HEK293 (cell line): ENCODE measurements around the gene VPS50.

ENCODE experiments used
- CTCF ChIA-PET: fragments of 350-600 bp; formaldehyde crosslinking; extraction: SDS; loops from one replicate; lab custom pipeline; 2021; ENCODE audit warnings: antibody characterized with exemption; lab: Yijun Ruan, JAX
- POLR2A ChIA-PET: fragments of 300-600 bp; formaldehyde crosslinking; extraction: SDS; loops from one replicate; lab custom pipeline; 2020; ENCODE audit warnings: antibody characterized with exemption, inconsistent platforms; lab: Yijun Ruan, JAX
- H3K27ac ChIP-seq: fragments of 200-500 bp; sonication (Bioruptor generic); 2 replicates; pipeline ENCODE4 v1.5.1; 2014; ENCODE audit warnings: low read depth, low read length, control low read depth, inconsistent platforms; ENCODE audit errors: extremely low read depth
- H3K36me3 ChIP-seq, 2 experiments: fragments of 200-500 bp in 1 of 2; sonication (Bioruptor generic) in 1 of 2; 1 replicate in 1 of 2; 2 replicates in 1 of 2; pipeline ENCODE4 v1.5.1; 2014 to 2017; ENCODE audit warnings: inconsistent platforms in 2 of 2, low read length in 2 of 2; ENCODE audit not compliant: control insufficient read depth in 2 of 2, insufficient read depth in 1 of 2
- H3K4me1 ChIP-seq: fragments of 200-500 bp; sonication (Bioruptor generic); 2 replicates; pipeline ENCODE4 v1.5.1; 2014; ENCODE audit warnings: mild to moderate bottlenecking, low read length, inconsistent platforms; ENCODE audit not compliant: control insufficient read depth, insufficient read depth
- H3K4me3 ChIP-seq: 2 replicates; pipeline ENCODE4 v1.5.1; 2011; ENCODE audit warnings: low read depth, mild to moderate bottlenecking, control low read depth, low read length, moderate library complexity
- H3K9me3 ChIP-seq: fragments of 200-500 bp; sonication (Bioruptor generic); 2 replicates; pipeline ENCODE4 v1.5.1; 2014; ENCODE audit warnings: low read depth, low read length, inconsistent platforms; ENCODE audit not compliant: control insufficient read depth, insufficient read depth
- FEZF1 ChIP-seq: fragments of 450-650 bp; formaldehyde crosslinking; IDR thresholded peaks from 2 replicates; pipeline ENCODE4 v1.5.1; 2016; ENCODE audit warnings: missing biosample characterization, missing genetic modification characterization
- GLIS1 ChIP-seq: fragments of 450-650 bp; formaldehyde crosslinking; IDR thresholded peaks from 2 replicates; pipeline ENCODE4 v1.5.1; 2016; ENCODE audit warnings: missing biosample characterization, missing genetic modification characterization
- HOXA7 ChIP-seq: sonication (generic); formaldehyde crosslinking; IDR thresholded peaks from 2 replicates; pipeline ENCODE4 v1.8.1; 2022; ENCODE audit warnings: missing genetic modification reagents, borderline replicate concordance
- MYNN ChIP-seq: fragments of 450-650 bp; formaldehyde crosslinking; IDR thresholded peaks from 2 replicates; pipeline ENCODE4 v1.5.1; 2016; ENCODE audit warnings: missing biosample characterization, missing genetic modification characterization, borderline replicate concordance
- OSR2 ChIP-seq: fragments of 450-650 bp; formaldehyde crosslinking; IDR thresholded peaks from 2 replicates; pipeline ENCODE4 v1.5.1; 2016; ENCODE audit warnings: missing biosample characterization, missing genetic modification characterization
- PRDM1 ChIP-seq: fragments of 450-650 bp; formaldehyde crosslinking; IDR thresholded peaks from 2 replicates; pipeline ENCODE4; 2016; ENCODE audit warnings: missing biosample characterization, missing genetic modification characterization
- PRDM10 ChIP-seq: fragments of 450-650 bp; formaldehyde crosslinking; IDR thresholded peaks from 2 replicates; pipeline ENCODE4 v1.5.1; 2016; ENCODE audit warnings: missing biosample characterization, missing genetic modification characterization
- SETDB1 ChIP-seq: IDR thresholded peaks from one replicate; pipeline ENCODE4 v1.6.1; 2017; ENCODE audit warnings: mild to moderate bottlenecking, low read length, moderate library complexity, mixed read lengths; ENCODE audit not compliant: insufficient read length
- YY1 ChIP-seq: fragments of 450-650 bp; formaldehyde crosslinking; IDR thresholded peaks from 2 replicates; pipeline ENCODE4 v1.5.1; 2018; ENCODE audit warnings: missing biosample characterization, missing genetic modification characterization
- ZBTB48 ChIP-seq: fragments of 450-650 bp; formaldehyde crosslinking; IDR thresholded peaks from 2 replicates; pipeline ENCODE4 v1.5.1; 2016; ENCODE audit warnings: missing biosample characterization, missing genetic modification characterization
- ZBTB7A ChIP-seq: fragments of 450-650 bp; formaldehyde crosslinking; IDR thresholded peaks from 2 replicates; pipeline ENCODE4 v1.5.1; 2016; ENCODE audit warnings: low read depth, missing biosample characterization, missing genetic modification characterization
- ZBTB8A ChIP-seq: fragments of 450-650 bp; formaldehyde crosslinking; IDR thresholded peaks from 2 replicates; pipeline ENCODE4 v1.5.1; 2016; ENCODE audit warnings: missing biosample characterization, missing genetic modification characterization
- ZIC2 ChIP-seq: fragments of 450-650 bp; formaldehyde crosslinking; IDR thresholded peaks from 2 replicates; pipeline ENCODE4 v1.5.1; 2016; ENCODE audit warnings: missing biosample characterization, missing genetic modification characterization
- ZNF174 ChIP-seq: fragments of 450-650 bp; formaldehyde crosslinking; IDR thresholded peaks from 2 replicates; pipeline ENCODE4 v1.5.0; 2017; ENCODE audit warnings: missing biosample characterization, mild to moderate bottlenecking, missing genetic modification characterization
- ZNF184 ChIP-seq: fragments of 450-650 bp; IDR thresholded peaks from 2 replicates; pipeline ENCODE4 v1.5.1; 2018; ENCODE audit warnings: missing biosample characterization, mild to moderate bottlenecking, missing genetic modification characterization
- ZNF350 ChIP-seq: fragments of 450-650 bp; formaldehyde crosslinking; IDR thresholded peaks from 2 replicates; pipeline ENCODE4 v1.5.0; 2017; ENCODE audit warnings: missing biosample characterization, mild to moderate bottlenecking, missing genetic modification characterization
- ZNF366 ChIP-seq: fragments of 450-650 bp; formaldehyde crosslinking; conservative IDR thresholded peaks from 2 replicates; pipeline ENCODE4 v1.5.1; 2016; ENCODE audit warnings: missing biosample characterization, missing genetic modification characterization
- ZNF416 ChIP-seq: fragments of 450-650 bp; formaldehyde crosslinking; IDR thresholded peaks from 2 replicates; pipeline ENCODE4 v1.5.1; 2016; ENCODE audit warnings: missing biosample characterization, missing genetic modification characterization
- ZNF426 ChIP-seq: fragments of 450-650 bp; formaldehyde crosslinking; IDR thresholded peaks from 2 replicates; pipeline ENCODE4 v1.5.1; 2017; ENCODE audit warnings: missing biosample characterization, missing genetic modification characterization, mild to moderate bottlenecking, inconsistent platforms, moderate library complexity
- ZNF510 ChIP-seq: fragments of 450-650 bp; formaldehyde crosslinking; IDR thresholded peaks from 2 replicates; pipeline ENCODE4 v1.5.1; 2018; ENCODE audit warnings: mild to moderate bottlenecking, missing genetic modification characterization, missing biosample characterization; ENCODE audit not compliant: insufficient replicate concordance
- ZNF571 ChIP-seq: fragments of 450-650 bp; formaldehyde crosslinking; IDR thresholded peaks from 2 replicates; pipeline ENCODE4 v1.5.0; 2017; ENCODE audit warnings: missing biosample characterization, missing genetic modification characterization
- ZNF701 ChIP-seq: fragments of 450-650 bp; formaldehyde crosslinking; IDR thresholded peaks from 2 replicates; pipeline ENCODE4 v1.5.1; 2016; ENCODE audit warnings: missing biosample characterization, missing genetic modification characterization
- ZNF76 ChIP-seq: fragments of 450-650 bp; formaldehyde crosslinking; IDR thresholded peaks from 2 replicates; pipeline ENCODE4; 2016; ENCODE audit warnings: low read depth, missing biosample characterization, missing genetic modification characterization, borderline replicate concordance
- ZNF791 ChIP-seq: fragments of 450-650 bp; formaldehyde crosslinking; IDR thresholded peaks from 2 replicates; pipeline ENCODE4 v1.5.1; 2016; ENCODE audit warnings: missing biosample characterization, missing genetic modification characterization
- ZNF843 ChIP-seq: fragments of 450-650 bp; formaldehyde crosslinking; IDR thresholded peaks from 2 replicates; pipeline ENCODE4 v1.5.1; 2016; ENCODE audit warnings: missing biosample characterization, missing genetic modification characterization
- TF ChIP-seq, protein P1 (sequence below): fragments of 450-650 bp; formaldehyde crosslinking; IDR thresholded peaks from 2 replicates; pipeline ENCODE4 v1.5.1; 2016; ENCODE audit warnings: missing biosample characterization, missing genetic modification characterization
- TF ChIP-seq, protein P2 (sequence below): fragments of 450-650 bp; formaldehyde crosslinking; IDR thresholded peaks from 2 replicates; pipeline ENCODE4 v1.5.1; 2017; ENCODE audit warnings: missing biosample characterization, missing genetic modification characterization
- TF ChIP-seq, protein P3 (sequence below): fragments of 450-650 bp; formaldehyde crosslinking; IDR thresholded peaks from 2 replicates; pipeline ENCODE4 v1.5.1; 2016; ENCODE audit warnings: missing biosample characterization, missing genetic modification characterization, borderline replicate concordance

The VPS50 gene

GRCh38 chr7:93354815-93355214, 122.6 kb downstream of the VPS50 start (continued):
- no peak for TF ChIP-seq ZNF571 (tag by site-specific recombination)
- no peak for TF ChIP-seq ZIC2 (tag by site-specific recombination)
- no peak for TF ChIP-seq ZNF701 (tag by site-specific recombination)

DNA sequence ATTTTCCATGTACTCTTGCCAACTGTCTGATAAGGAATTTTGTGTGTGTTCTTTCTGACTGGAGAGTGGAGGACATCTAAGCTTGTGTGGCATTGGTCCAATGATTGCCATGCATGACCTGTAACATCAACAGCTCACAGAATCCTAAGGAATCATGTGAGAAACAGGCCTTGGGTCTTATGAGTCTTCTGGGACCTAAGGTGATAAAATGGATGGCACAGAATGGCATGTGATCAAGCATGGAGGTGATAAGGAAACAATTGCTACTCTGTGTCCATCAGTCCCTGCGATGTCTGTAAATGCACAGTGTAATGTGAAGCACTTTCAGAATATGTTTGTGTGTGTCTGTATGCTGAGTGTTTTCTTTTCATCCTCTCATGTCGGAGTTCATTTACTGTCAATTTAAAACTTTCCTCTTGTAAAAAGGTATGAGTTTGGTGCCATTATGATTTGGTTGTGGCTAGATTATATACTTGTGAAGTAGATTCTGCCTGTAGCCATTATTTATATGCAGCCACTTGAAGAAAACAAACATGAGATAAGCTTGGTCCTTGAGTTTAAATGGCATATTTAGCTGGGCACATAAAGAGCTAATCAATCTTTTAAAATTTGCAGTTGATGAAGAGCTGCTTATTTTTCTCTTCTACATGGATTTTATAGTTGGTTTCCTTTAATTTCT, 127.5 kb downstream of the VPS50 start:
- ChIA-PET POLR2A (no interaction called here), CTCF (interaction anchor here (0.6 kb wide), 1 partner anchor 95 kb away, joined by 5 read pairs; no protein-coding TSS in a partner anchor)
- H3K4me3 ChIP-seq: no peak overlapping the region
- no peaks in the 10 kb centered on the region for H3K9me3 ChIP-seq
- H3K4me1 ChIP-seq: peaks cover 7% of the 10 kb centered on the region
- H3K36me3 ChIP-seq: no peaks in the 10 kb centered on the region
- no peak overlapping the region for H3K27ac ChIP-seq
- TF ChIP-seq SETDB1: no peak
- TF ChIP-seq, protein P1, sequence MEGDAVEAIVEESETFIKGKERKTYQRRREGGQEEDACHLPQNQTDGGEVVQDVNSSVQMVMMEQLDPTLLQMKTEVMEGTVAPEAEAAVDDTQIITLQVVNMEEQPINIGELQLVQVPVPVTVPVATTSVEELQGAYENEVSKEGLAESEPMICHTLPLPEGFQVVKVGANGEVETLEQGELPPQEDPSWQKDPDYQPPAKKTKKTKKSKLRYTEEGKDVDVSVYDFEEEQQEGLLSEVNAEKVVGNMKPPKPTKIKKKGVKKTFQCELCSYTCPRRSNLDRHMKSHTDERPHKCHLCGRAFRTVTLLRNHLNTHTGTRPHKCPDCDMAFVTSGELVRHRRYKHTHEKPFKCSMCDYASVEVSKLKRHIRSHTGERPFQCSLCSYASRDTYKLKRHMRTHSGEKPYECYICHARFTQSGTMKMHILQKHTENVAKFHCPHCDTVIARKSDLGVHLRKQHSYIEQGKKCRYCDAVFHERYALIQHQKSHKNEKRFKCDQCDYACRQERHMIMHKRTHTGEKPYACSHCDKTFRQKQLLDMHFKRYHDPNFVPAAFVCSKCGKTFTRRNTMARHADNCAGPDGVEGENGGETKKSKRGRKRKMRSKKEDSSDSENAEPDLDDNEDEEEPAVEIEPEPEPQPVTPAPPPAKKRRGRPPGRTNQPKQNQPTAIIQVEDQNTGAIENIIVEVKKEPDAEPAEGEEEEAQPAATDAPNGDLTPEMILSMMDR (tag by site-specific recombination): no peak
- no peak for TF ChIP-seq ZNF416 (tag by site-specific recombination)
- no peak for TF ChIP-seq ZBTB8A
- TF ChIP-seq MYNN (tag by site-specific recombination): no peak
- no peak for TF ChIP-seq PRDM10
- TF ChIP-seq ZNF184: no peak
- TF ChIP-seq, protein P2, sequence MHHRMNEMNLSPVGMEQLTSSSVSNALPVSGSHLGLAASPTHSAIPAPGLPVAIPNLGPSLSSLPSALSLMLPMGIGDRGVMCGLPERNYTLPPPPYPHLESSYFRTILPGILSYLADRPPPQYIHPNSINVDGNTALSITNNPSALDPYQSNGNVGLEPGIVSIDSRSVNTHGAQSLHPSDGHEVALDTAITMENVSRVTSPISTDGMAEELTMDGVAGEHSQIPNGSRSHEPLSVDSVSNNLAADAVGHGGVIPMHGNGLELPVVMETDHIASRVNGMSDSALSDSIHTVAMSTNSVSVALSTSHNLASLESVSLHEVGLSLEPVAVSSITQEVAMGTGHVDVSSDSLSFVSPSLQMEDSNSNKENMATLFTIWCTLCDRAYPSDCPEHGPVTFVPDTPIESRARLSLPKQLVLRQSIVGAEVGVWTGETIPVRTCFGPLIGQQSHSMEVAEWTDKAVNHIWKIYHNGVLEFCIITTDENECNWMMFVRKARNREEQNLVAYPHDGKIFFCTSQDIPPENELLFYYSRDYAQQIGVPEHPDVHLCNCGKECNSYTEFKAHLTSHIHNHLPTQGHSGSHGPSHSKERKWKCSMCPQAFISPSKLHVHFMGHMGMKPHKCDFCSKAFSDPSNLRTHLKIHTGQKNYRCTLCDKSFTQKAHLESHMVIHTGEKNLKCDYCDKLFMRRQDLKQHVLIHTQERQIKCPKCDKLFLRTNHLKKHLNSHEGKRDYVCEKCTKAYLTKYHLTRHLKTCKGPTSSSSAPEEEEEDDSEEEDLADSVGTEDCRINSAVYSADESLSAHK (tag by site-specific recombination): peak; percentile 31; the same call in 1 of the 2 replicates
- no peak for TF ChIP-seq ZNF791
- TF ChIP-seq GLIS1 (tag by site-specific recombination): no peak
- no peak for TF ChIP-seq ZNF510
- peak; percentile 41; the same call in 1 of the 2 replicates for TF ChIP-seq ZNF366 (tag by site-specific recombination)
- peak; percentile 82 for TF ChIP-seq FEZF1 (tag by site-specific recombination)
- TF ChIP-seq YY1 (tag by site-specific recombination): no peak
- TF ChIP-seq ZNF426 (tag by site-specific recombination): no peak
- peak; percentile 36; the same call in 1 of the 2 replicates for TF ChIP-seq ZBTB48 (tag by site-specific recombination)
- peak; percentile 76 for TF ChIP-seq ZNF843 (tag by site-specific recombination)
- no peak for TF ChIP-seq PRDM1 (tag by site-specific recombination)
- peak; percentile 41; the same call in 1 of the 2 replicates for TF ChIP-seq OSR2 (tag by site-specific recombination)
- TF ChIP-seq ZNF76 (tag by site-specific recombination): no peak
- no peak for TF ChIP-seq ZNF174 (tag by site-specific recombination)
- TF ChIP-seq ZBTB7A (tag by site-specific recombination): 0 out of 2 replicates have a peak, but pooled peaks have one; percentile 9
- peak; percentile 74 for TF ChIP-seq ZNF350 (tag by site-specific recombination)
- TF ChIP-seq, protein P3, sequence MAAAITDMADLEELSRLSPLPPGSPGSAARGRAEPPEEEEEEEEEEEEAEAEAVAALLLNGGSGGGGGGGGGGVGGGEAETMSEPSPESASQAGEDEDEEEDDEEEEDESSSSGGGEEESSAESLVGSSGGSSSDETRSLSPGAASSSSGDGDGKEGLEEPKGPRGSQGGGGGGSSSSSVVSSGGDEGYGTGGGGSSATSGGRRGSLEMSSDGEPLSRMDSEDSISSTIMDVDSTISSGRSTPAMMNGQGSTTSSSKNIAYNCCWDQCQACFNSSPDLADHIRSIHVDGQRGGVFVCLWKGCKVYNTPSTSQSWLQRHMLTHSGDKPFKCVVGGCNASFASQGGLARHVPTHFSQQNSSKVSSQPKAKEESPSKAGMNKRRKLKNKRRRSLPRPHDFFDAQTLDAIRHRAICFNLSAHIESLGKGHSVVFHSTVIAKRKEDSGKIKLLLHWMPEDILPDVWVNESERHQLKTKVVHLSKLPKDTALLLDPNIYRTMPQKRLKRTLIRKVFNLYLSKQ: no peak
- TF ChIP-seq HOXA7 (CRISPR knock-in tag): no peak
